HEK293 (cell line): ENCODE results near the gene SRSF2.
A peak's percentile ranks its signal among the peaks of the same experiment; 100 is the strongest.

ENCODE experiments used
- CTCF ChIA-PET: fragments of 350-600 bp; formaldehyde crosslinking; extraction: SDS; loops from one replicate; lab custom pipeline; 2021; ENCODE audit warnings: antibody characterized with exemption; lab: Yijun Ruan, JAX
- POLR2A ChIA-PET: fragments of 300-600 bp; formaldehyde crosslinking; extraction: SDS; loops from one replicate; lab custom pipeline; 2020; ENCODE audit warnings: antibody characterized with exemption, inconsistent platforms; lab: Yijun Ruan, JAX
- H3K27ac ChIP-seq: fragments of 200-500 bp; sonication (Bioruptor generic); 2 replicates; pipeline ENCODE4 v1.5.1; 2014; ENCODE audit warnings: low read depth, low read length, control low read depth, inconsistent platforms; ENCODE audit errors: extremely low read depth
- H3K36me3 ChIP-seq, 2 experiments: fragments of 200-500 bp in 1 of 2; sonication (Bioruptor generic) in 1 of 2; 1 replicate in 1 of 2; 2 replicates in 1 of 2; pipeline ENCODE4 v1.5.1; 2014 to 2017; ENCODE audit warnings: inconsistent platforms in 2 of 2, low read length in 2 of 2; ENCODE audit not compliant: control insufficient read depth in 2 of 2, insufficient read depth in 1 of 2
- H3K4me1 ChIP-seq: fragments of 200-500 bp; sonication (Bioruptor generic); 2 replicates; pipeline ENCODE4 v1.5.1; 2014; ENCODE audit warnings: mild to moderate bottlenecking, low read length, inconsistent platforms; ENCODE audit not compliant: control insufficient read depth, insufficient read depth
- H3K4me3 ChIP-seq: 2 replicates; pipeline ENCODE4 v1.5.1; 2011; ENCODE audit warnings: low read depth, mild to moderate bottlenecking, control low read depth, low read length, moderate library complexity
- H3K9me3 ChIP-seq: fragments of 200-500 bp; sonication (Bioruptor generic); 2 replicates; pipeline ENCODE4 v1.5.1; 2014; ENCODE audit warnings: low read depth, low read length, inconsistent platforms; ENCODE audit not compliant: control insufficient read depth, insufficient read depth
- SALL2 ChIP-seq: fragments of 450-650 bp; formaldehyde crosslinking; IDR thresholded peaks from 2 replicates; pipeline ENCODE4 v1.5.0; 2017; ENCODE audit warnings: missing biosample characterization, mild to moderate bottlenecking, missing genetic modification characterization, borderline replicate concordance
- WT1 ChIP-seq: fragments of 450-650 bp; formaldehyde crosslinking; IDR thresholded peaks from 2 replicates; pipeline ENCODE4 v1.5.1; 2016; ENCODE audit warnings: missing biosample characterization, missing genetic modification characterization
- YY2 ChIP-seq: fragments of 450-650 bp; formaldehyde crosslinking; IDR thresholded peaks from 2 replicates; pipeline ENCODE4 v1.5.1; 2016; ENCODE audit warnings: missing biosample characterization, missing genetic modification characterization
- ZBTB48 ChIP-seq: fragments of 450-650 bp; formaldehyde crosslinking; IDR thresholded peaks from 2 replicates; pipeline ENCODE4 v1.5.1; 2016; ENCODE audit warnings: missing biosample characterization, missing genetic modification characterization
- ZFP41 ChIP-seq: fragments of 450-650 bp; formaldehyde crosslinking; IDR thresholded peaks from 2 replicates; pipeline ENCODE4 v1.5.1; 2016; ENCODE audit warnings: missing biosample characterization, missing genetic modification characterization, borderline replicate concordance
- ZNF146 ChIP-seq: fragments of 450-650 bp; formaldehyde crosslinking; IDR thresholded peaks from 2 replicates; pipeline ENCODE4 v1.5.1; 2016; ENCODE audit warnings: missing biosample characterization, missing genetic modification characterization
- ZNF157 ChIP-seq: fragments of 450-650 bp; formaldehyde crosslinking; IDR thresholded peaks from 2 replicates; pipeline ENCODE4 v1.5.1; 2016; ENCODE audit warnings: missing biosample characterization, missing genetic modification characterization
- ZNF23 ChIP-seq: fragments of 450-650 bp; formaldehyde crosslinking; IDR thresholded peaks from 2 replicates; pipeline ENCODE4 v1.5.1; 2016; ENCODE audit warnings: missing biosample characterization, missing genetic modification characterization, borderline replicate concordance
- ZNF274 ChIP-seq, 2 experiments: fragments of 200-500 bp in 1 of 2; fragments of 450-650 bp in 1 of 2; sonication (Bioruptor generic) in 1 of 2; formaldehyde crosslinking in 1 of 2; IDR thresholded peaks; 2 replicates each; pipeline versions ENCODE4 v1.5.1 to v1.6.1; 2014 to 2016; ENCODE audit warnings: borderline replicate concordance in 1 of 2, inconsistent platforms in 1 of 2, low read length in 1 of 2, missing biosample characterization in 1 of 2, missing genetic modification characterization in 1 of 2
- ZNF544 ChIP-seq: fragments of 450-650 bp; formaldehyde crosslinking; IDR thresholded peaks from 2 replicates; pipeline ENCODE4 v1.5.0; 2017; ENCODE audit warnings: missing biosample characterization, missing genetic modification characterization
- ZNF555 ChIP-seq: fragments of 450-650 bp; formaldehyde crosslinking; conservative IDR thresholded peaks from 2 replicates; pipeline ENCODE4 v1.5.1; 2017; ENCODE audit warnings: missing biosample characterization, mild to moderate bottlenecking, missing genetic modification characterization, inconsistent platforms
- ZNF624 ChIP-seq: fragments of 450-650 bp; formaldehyde crosslinking; IDR thresholded peaks from 2 replicates; pipeline ENCODE4 v1.5.1; 2017; ENCODE audit warnings: missing biosample characterization, missing genetic modification characterization
- ZNF785 ChIP-seq: fragments of 450-650 bp; formaldehyde crosslinking; IDR thresholded peaks from 2 replicates; pipeline ENCODE4 v1.5.1; 2016; ENCODE audit warnings: missing biosample characterization, missing genetic modification characterization
- ZNF792 ChIP-seq: fragments of 450-650 bp; formaldehyde crosslinking; IDR thresholded peaks from 2 replicates; pipeline ENCODE4 v1.5.1; 2016; ENCODE audit warnings: missing biosample characterization, missing genetic modification characterization
- ZNF837 ChIP-seq: fragments of 450-650 bp; formaldehyde crosslinking; IDR thresholded peaks from 2 replicates; pipeline ENCODE4 v1.5.1; 2016; ENCODE audit warnings: missing biosample characterization, missing genetic modification characterization
- TF ChIP-seq, protein P1 (sequence below): fragments of 450-650 bp; IDR thresholded peaks from 2 replicates; pipeline ENCODE4 v1.5.1; 2018; ENCODE audit warnings: missing biosample characterization, missing genetic modification characterization
- TF ChIP-seq, protein P2 (sequence below): fragments of 450-650 bp; formaldehyde crosslinking; IDR thresholded peaks from 2 replicates; pipeline ENCODE4 v1.5.1; 2017; ENCODE audit warnings: missing biosample characterization, missing genetic modification characterization
- TF ChIP-seq, protein P3 (sequence below): fragments of 450-650 bp; formaldehyde crosslinking; IDR thresholded peaks from 2 replicates; pipeline ENCODE4 v1.5.1; 2017; ENCODE audit warnings: missing biosample characterization, mild to moderate bottlenecking, missing genetic modification characterization, moderate library complexity
- TF ChIP-seq, protein P4 (sequence below): fragments of 450-650 bp; formaldehyde crosslinking; IDR thresholded peaks from 2 replicates; pipeline ENCODE4 v1.5.1; 2016; ENCODE audit warnings: missing biosample characterization, missing genetic modification characterization
- TF ChIP-seq, protein P5 (sequence below): fragments of 450-650 bp; formaldehyde crosslinking; conservative IDR thresholded peaks from 2 replicates; pipeline ENCODE4 v1.5.1; 2016; ENCODE audit warnings: low read depth, missing biosample characterization, missing genetic modification characterization

SRSF2 gene, protein sequence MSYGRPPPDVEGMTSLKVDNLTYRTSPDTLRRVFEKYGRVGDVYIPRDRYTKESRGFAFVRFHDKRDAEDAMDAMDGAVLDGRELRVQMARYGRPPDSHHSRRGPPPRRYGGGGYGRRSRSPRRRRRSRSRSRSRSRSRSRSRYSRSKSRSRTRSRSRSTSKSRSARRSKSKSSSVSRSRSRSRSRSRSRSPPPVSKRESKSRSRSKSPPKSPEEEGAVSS

DNA sequence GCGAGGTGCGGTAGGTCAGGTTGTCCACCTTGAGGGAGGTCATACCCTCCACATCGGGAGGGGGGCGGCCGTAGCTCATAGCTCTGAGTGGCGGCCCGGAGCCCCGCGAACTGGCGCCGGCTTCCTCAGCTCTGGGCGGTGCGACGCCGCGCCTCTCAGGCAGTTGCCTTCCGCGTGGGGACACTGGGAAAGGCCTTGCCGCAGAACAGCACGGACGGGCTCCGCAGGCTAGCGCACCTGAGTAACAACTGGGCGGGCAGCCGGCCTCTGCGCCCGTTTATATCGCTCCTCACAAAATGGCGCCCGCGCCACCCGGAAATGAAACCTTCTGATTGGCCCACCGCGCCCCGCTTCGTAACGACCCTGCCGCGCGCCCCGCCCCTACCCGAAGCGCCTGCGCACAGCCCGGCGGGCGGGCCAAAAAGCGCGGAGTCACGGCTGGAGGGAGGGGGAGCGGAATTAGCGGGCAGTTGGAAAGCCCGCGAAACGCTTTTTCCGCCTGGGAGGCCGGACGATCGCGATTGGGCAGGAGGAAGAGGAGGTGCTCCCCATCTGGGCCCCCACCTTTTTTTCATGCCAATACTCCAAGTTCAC lies at the start of gene SRSF2:
SRSF2 (minus strand) TSS at position 250 of the 594 bp plus-strand sequence; CDS start at position 79, 171 bp downstream.
- peaks cover 38 to 54% of the 10 kb centered on the region in 2 experiments for H3K36me3 ChIP-seq
- POLR2A ChIA-PET, result interaction anchor here (0.6 to 4.8 kb wide), 16 partner anchors 9 to 185 kb away, joined by 3 to 68 read pairs (median 6); partner anchors contain the start of genes JMJD6 and METTL23
- H3K4me1 ChIP-seq, result peaks cover 19% of the 10 kb centered on the region
- TF ChIP-seq ZNF792 (tag by site-specific recombination), result peak; percentile 24; the same call in 1 of the 2 replicates
- TF ChIP-seq ZNF157, result no peak
- TF ChIP-seq, protein P1, sequence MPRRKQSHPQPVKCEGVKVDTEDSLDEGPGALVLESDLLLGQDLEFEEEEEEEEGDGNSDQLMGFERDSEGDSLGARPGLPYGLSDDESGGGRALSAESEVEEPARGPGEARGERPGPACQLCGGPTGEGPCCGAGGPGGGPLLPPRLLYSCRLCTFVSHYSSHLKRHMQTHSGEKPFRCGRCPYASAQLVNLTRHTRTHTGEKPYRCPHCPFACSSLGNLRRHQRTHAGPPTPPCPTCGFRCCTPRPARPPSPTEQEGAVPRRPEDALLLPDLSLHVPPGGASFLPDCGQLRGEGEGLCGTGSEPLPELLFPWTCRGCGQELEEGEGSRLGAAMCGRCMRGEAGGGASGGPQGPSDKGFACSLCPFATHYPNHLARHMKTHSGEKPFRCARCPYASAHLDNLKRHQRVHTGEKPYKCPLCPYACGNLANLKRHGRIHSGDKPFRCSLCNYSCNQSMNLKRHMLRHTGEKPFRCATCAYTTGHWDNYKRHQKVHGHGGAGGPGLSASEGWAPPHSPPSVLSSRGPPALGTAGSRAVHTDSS (tag by site-specific recombination), result peak; percentile 83; the same call in 1 of the 2 replicates
- TF ChIP-seq, protein P2, sequence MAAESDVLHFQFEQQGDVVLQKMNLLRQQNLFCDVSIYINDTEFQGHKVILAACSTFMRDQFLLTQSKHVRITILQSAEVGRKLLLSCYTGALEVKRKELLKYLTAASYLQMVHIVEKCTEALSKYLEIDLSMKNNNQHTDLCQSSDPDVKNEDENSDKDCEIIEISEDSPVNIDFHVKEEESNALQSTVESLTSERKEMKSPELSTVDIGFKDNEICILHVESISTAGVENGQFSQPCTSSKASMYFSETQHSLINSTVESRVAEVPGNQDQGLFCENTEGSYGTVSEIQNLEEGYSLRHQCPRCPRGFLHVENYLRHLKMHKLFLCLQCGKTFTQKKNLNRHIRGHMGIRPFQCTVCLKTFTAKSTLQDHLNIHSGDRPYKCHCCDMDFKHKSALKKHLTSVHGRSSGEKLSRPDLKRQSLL (tag by site-specific recombination), result 0 out of 2 replicates have a peak, but pooled peaks have one; percentile 8
- TF ChIP-seq ZNF555 (tag by site-specific recombination), result no peak
- TF ChIP-seq, protein P3, sequence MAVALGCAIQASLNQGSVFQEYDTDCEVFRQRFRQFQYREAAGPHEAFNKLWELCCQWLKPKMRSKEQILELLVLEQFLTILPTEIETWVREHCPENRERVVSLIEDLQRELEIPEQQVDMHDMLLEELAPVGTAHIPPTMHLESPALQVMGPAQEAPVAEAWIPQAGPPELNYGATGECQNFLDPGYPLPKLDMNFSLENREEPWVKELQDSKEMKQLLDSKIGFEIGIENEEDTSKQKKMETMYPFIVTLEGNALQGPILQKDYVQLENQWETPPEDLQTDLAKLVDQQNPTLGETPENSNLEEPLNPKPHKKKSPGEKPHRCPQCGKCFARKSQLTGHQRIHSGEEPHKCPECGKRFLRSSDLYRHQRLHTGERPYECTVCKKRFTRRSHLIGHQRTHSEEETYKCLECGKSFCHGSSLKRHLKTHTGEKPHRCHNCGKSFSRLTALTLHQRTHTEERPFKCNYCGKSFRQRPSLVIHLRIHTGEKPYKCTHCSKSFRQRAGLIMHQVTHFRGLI, result peak; percentile 71
- TF ChIP-seq YY2 (tag by site-specific recombination), result peak; percentile 87
- TF ChIP-seq, protein P4, sequence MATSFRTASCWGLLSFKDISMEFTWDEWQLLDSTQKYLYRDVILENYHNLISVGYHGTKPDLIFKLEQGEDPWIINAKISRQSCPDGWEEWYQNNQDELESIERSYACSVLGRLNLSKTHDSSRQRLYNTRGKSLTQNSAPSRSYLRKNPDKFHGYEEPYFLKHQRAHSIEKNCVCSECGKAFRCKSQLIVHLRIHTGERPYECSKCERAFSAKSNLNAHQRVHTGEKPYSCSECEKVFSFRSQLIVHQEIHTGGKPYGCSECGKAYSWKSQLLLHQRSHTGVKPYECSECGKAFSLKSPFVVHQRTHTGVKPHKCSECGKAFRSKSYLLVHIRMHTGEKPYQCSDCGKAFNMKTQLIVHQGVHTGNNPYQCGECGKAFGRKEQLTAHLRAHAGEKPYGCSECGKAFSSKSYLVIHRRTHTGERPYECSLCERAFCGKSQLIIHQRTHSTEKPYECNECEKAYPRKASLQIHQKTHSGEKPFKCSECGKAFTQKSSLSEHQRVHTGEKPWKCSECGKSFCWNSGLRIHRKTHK (tag by site-specific recombination), result no peak
- no peak for TF ChIP-seq ZBTB48 (tag by site-specific recombination)
- TF ChIP-seq ZNF624 (tag by site-specific recombination), result 0 out of 2 replicates have a peak, but pooled peaks have one; percentile 77
- peak; percentile 46 for TF ChIP-seq WT1 (tag by site-specific recombination)
- TF ChIP-seq ZNF544 (tag by site-specific recombination), result no peak
- TF ChIP-seq, protein P5, sequence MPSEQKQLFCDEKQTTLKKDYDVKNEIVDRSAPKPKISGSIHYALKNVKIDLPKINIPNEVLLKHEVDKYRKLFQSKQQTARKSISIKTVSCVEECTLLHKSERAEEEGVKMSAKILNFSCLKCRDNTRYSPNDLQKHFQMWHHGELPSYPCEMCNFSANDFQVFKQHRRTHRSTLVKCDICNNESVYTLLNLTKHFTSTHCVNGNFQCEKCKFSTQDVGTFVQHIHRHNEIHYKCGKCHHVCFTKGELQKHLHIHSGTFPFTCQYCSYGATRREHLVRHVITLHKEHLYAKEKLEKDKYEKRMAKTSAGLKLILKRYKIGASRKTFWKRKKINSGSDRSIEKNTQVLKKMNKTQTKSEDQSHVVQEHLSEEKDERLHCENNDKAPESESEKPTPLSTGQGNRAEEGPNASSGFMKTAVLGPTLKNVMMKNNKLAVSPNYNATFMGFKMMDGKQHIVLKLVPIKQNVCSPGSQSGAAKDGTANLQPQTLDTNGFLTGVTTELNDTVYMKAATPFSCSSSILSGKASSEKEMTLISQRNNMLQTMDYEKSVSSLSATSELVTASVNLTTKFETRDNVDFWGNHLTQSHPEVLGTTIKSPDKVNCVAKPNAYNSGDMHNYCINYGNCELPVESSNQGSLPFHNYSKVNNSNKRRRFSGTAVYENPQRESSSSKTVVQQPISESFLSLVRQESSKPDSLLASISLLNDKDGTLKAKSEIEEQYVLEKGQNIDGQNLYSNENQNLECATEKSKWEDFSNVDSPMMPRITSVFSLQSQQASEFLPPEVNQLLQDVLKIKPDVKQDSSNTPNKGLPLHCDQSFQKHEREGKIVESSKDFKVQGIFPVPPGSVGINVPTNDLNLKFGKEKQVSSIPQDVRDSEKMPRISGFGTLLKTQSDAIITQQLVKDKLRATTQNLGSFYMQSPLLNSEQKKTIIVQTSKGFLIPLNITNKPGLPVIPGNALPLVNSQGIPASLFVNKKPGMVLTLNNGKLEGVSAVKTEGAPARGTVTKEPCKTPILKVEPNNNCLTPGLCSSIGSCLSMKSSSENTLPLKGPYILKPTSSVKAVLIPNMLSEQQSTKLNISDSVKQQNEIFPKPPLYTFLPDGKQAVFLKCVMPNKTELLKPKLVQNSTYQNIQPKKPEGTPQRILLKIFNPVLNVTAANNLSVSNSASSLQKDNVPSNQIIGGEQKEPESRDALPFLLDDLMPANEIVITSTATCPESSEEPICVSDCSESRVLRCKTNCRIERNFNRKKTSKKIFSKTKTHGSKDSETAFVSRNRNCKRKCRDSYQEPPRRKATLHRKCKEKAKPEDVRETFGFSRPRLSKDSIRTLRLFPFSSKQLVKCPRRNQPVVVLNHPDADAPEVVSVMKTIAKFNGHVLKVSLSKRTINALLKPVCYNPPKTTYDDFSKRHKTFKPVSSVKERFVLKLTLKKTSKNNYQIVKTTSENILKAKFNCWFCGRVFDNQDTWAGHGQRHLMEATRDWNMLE (tag by site-specific recombination), result peak; percentile 53; the same call in 1 of the 2 replicates
- TF ChIP-seq ZNF23 (tag by site-specific recombination), result peak; percentile 65; the same call in 1 of the 2 replicates
- TF ChIP-seq ZNF785 (tag by site-specific recombination), result peak; percentile 65; the same call in 1 of the 2 replicates
- peak; percentile 89; the same call in 1 of the 2 replicates for TF ChIP-seq ZNF837 (tag by site-specific recombination)
- TF ChIP-seq ZNF146, result peak; percentile 22; the same call in 1 of the 2 replicates
- no peak for TF ChIP-seq ZNF274 (IDR thresholded peaks at IDR 0.05; ENCODE audit: low read length)
- no peak for TF ChIP-seq ZNF274 (tag by site-specific recombination; IDR thresholded peaks at IDR 0.05; ENCODE audit: borderline replicate concordance)
- TF ChIP-seq SALL2 (tag by site-specific recombination), result 0 out of 2 replicates have a peak, but pooled peaks have one; percentile 52
- TF ChIP-seq ZFP41 (tag by site-specific recombination), result peak; percentile 96

More for the DNA sequence above, at the start of gene SRSF2:
- H3K9me3 ChIP-seq, result no peaks in the 10 kb centered on the region
- peak within 1 kb of the TSS; percentile 81 for H3K4me3 ChIP-seq
- H3K27ac ChIP-seq, result peak within 1 kb of the TSS; percentile 99
- CTCF ChIA-PET, result interaction anchor here (0.9 kb wide), 1 partner anchor 339 kb away, joined by 4 read pairs; no protein-coding TSS in a partner anchor
